HG03039 (cell line): ENCODE data around the gene IL9.

Experiments
- ATAC-seq: cut with Tn5 transposase; IDR thresholded peaks from one replicate; pipeline ENCODE4 v1.9.1; 2021; ENCODE audit warnings: mild to moderate bottlenecking, moderate library complexity; ENCODE audit not compliant: unreplicated experiment

The IL9 gene

GRCh38 chr5:135895474-135896006, at the start of gene IL9:
IL9 (minus strand) TSS chr5:135895841; CDS start chr5:135895816, 25 bp downstream.
- ATAC-seq = no peak

- ATAC-seq = no peak
These were observed 49.4 kb upstream of the IL9 start for GRCh38 chr5:135944967-135945560.

- no peak for ATAC-seq
These were observed 48.9 kb upstream of the IL9 start for GRCh38 chr5:135944564-135944963.

- no peak for ATAC-seq
These were observed 46.6 kb upstream of the IL9 start for GRCh38 chr5:135942202-135942771.

- ATAC-seq = no peak
These were observed 46.1 kb upstream of the IL9 start for GRCh38 chr5:135941711-135942110.

- no peak for ATAC-seq
These were observed 41.7 kb upstream of the IL9 start for GRCh38 chr5:135937245-135937911.

- ATAC-seq = no peak
These were observed 39.3 kb upstream of the IL9 start for GRCh38 chr5:135934939-135935338.

GRCh38 chr5:135930949-135931295, 35.3 kb upstream of the IL9 start:
- ATAC-seq = no peak

GRCh38 chr5:135930029-135930948, 34.6 kb upstream of the IL9 start:
- ATAC-seq = no peak

GRCh38 chr5:135921388-135921787, 25.7 kb upstream of the IL9 start:
- ATAC-seq = no peak

- no peak for ATAC-seq
These were observed 24.6 kb upstream of the IL9 start for GRCh38 chr5:135920199-135920598.

- ATAC-seq = no peak
These were observed 21.1 kb upstream of the IL9 start for GRCh38 chr5:135916638-135917263.

GRCh38 chr5:135915466-135916001, 19.9 kb upstream of the IL9 start:
- ATAC-seq = no peak

GRCh38 chr5:135913713-135914626, 18.3 kb upstream of the IL9 start:
- ATAC-seq = no peak

GRCh38 chr5:135905144-135905543, 9.5 kb upstream of the IL9 start:
- no peak for ATAC-seq

GRCh38 chr5:135901633-135902032, 6.0 kb upstream of the IL9 start:
- no peak for ATAC-seq

- ATAC-seq = no peak
These were observed 4.6 kb upstream of the IL9 start for GRCh38 chr5:135900276-135900675.

- no peak for ATAC-seq
These were observed 3.0 kb upstream of the IL9 start for GRCh38 chr5:135898651-135899050.

GRCh38 chr5:135894789-135895188, 852 bp downstream of the IL9 start:
- no peak for ATAC-seq
